Keratinocyte (primary cell): ENCODE results near the gene IGSF8.
"Not testable (repeated sequence)": the region's sequence is repeated elsewhere in the genome, so short reads cannot be mapped to it uniquely, and the experiment has no call there.

Experiments
- EZH2 ChIP-seq: IDR thresholded peaks from one replicate; pipeline ENCODE4 v1.6.1; 2012; ENCODE audit warnings: inconsistent platforms, mild to moderate bottlenecking, low read length, moderate library complexity
- TF ChIP-seq, protein P1 (sequence below), 3 experiments: IDR thresholded peaks in 1 of 3; conservative IDR thresholded peaks in 1 of 3; optimal IDR thresholded peaks in 1 of 3; 2 replicates in 2 of 3; 3 replicates in 1 of 3; pipeline versions ENCODE3 to v1.5.1; 2011; ENCODE audit warnings: low read length in 3 of 3, mild to moderate bottlenecking in 3 of 3, moderate library complexity in 2 of 3, control low read depth in 1 of 3, inconsistent platforms in 1 of 3; ENCODE audit not compliant: insufficient read depth in 2 of 3; ENCODE audit errors: extremely low read depth in 1 of 3

GRCh38 chr1:160111462-160111861 lies 13.0 kb upstream of the IGSF8 start:
- TF ChIP-seq, protein P1, sequence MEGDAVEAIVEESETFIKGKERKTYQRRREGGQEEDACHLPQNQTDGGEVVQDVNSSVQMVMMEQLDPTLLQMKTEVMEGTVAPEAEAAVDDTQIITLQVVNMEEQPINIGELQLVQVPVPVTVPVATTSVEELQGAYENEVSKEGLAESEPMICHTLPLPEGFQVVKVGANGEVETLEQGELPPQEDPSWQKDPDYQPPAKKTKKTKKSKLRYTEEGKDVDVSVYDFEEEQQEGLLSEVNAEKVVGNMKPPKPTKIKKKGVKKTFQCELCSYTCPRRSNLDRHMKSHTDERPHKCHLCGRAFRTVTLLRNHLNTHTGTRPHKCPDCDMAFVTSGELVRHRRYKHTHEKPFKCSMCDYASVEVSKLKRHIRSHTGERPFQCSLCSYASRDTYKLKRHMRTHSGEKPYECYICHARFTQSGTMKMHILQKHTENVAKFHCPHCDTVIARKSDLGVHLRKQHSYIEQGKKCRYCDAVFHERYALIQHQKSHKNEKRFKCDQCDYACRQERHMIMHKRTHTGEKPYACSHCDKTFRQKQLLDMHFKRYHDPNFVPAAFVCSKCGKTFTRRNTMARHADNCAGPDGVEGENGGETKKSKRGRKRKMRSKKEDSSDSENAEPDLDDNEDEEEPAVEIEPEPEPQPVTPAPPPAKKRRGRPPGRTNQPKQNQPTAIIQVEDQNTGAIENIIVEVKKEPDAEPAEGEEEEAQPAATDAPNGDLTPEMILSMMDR (optimal IDR thresholded peaks at IDR 0.05 in 1 of 3, IDR thresholded peaks at IDR 0.05 in 1 of 3, conservative IDR thresholded peaks at IDR 0.05 in 1 of 3; ENCODE audit: extremely low read depth in 1 of 3, insufficient read depth in 2 of 3, low read length in 3 of 3) = not testable (repeated sequence)
- not testable (repeated sequence) for TF ChIP-seq EZH2
